Suprapubic skin (tissue), 4 donors: ENCODE measurements around the gene BMF. TPM values are rescaled to one million over a fixed set of nuclear protein-coding genes. Genes with fewer than 3 reads are reported as not detected.
"Not testable (repeated sequence)": the region's sequence is repeated elsewhere in the genome, so short reads cannot be mapped to it uniquely, and the experiment has no call there.

Experiments used
- DNase-seq, 2 donors: peaks; one replicate each; pipeline ENCODE4 v3.0.0-alpha.2; 2019; ENCODE audit warnings: low spot score in 2 of 2
- H3K27ac ChIP-seq: fragments of 200-600 bp; sonication (generic); one replicate; pipeline ENCODE4 v1.5.1; 2019
- H3K27me3 ChIP-seq: fragments of 200-600 bp; sonication (generic); one replicate; pipeline ENCODE4 v1.5.1; 2019
- H3K36me3 ChIP-seq: fragments of 200-600 bp; sonication (generic); one replicate; pipeline ENCODE4 v1.5.1; 2019
- H3K4me1 ChIP-seq: fragments of 200-600 bp; sonication (generic); one replicate; pipeline ENCODE4 v1.5.1; 2019
- H3K4me3 ChIP-seq: fragments of 200-600 bp; sonication (generic); one replicate; pipeline ENCODE4 v1.5.1; 2019; ENCODE audit warnings: mild to moderate bottlenecking
- H3K9me3 ChIP-seq: fragments of 200-600 bp; sonication (generic); one replicate; pipeline ENCODE4 v1.5.1; 2019
- CTCF ChIP-seq, 2 donors: fragments of 200-600 bp in 1 of 2; fragments of 450-650 bp in 1 of 2; sonication (generic) in 1 of 2; IDR thresholded peaks; one replicate each; pipeline ENCODE4 v1.5.1; 2016 to 2019; ENCODE audit warnings: antibody characterized with exemption in 2 of 2, mild to moderate bottlenecking in 1 of 2, moderate library complexity in 1 of 2
- EP300 ChIP-seq: sonication (generic); formaldehyde crosslinking; IDR thresholded peaks from one replicate; pipeline ENCODE4 v1.6.1; 2017; ENCODE audit warnings: antibody characterized with exemption
- POLR2A ChIP-seq, 2 donors: fragments of 450-650 bp; IDR thresholded peaks; one replicate each; pipeline ENCODE4 v1.6.1; 2017; ENCODE audit warnings: antibody characterized with exemption in 2 of 2, mild to moderate bottlenecking in 2 of 2, moderate library complexity in 2 of 2
- POLR2AphosphoS5 ChIP-seq, 3 donors: sonication (generic); formaldehyde crosslinking; IDR thresholded peaks; one replicate each; pipeline ENCODE4 v1.6.1; 2017; ENCODE audit warnings: antibody characterized with exemption in 3 of 3
- WGBS: methylation state at CpG from one replicate; pipeline ENCODE4 v1.1.5; 2018; 5-methylcytosine and 5-hydroxymethylcytosine counted together
- total RNA-seq, 4 donors: library from RNA; depleted of rRNA; stranded (reverse); fragments of >200 nt; gene quantifications; one replicate each; pipeline ENCODE4 v1.1.0, GENCODE V29; 2016

Gene BMF
- total RNA-seq, 4 donors from 2014 or later = 2.6 to 11.1 (median 9.8) TPM

- 73% methylated on average over 6 of the region's 6 CpGs for WGBS
- peak in 1 of 2 donors; percentile 48 for DNase-seq
- no peak overlapping the region for H3K27ac ChIP-seq
Measured at GRCh38 chr15:40121911-40122638, 13.4 kb upstream of the BMF start.

GRCh38 chr15:40118473-40118872, 9.8 kb upstream of the BMF start:
- Histone ChIP-seq H3K4me1 (peaks cover 4% of the 10 kb centered on the region), H3K4me3 (no peak overlapping the region), H3K27ac (no peak overlapping the region), H3K27me3 (no peaks in the 10 kb centered on the region), H3K9me3 (no peaks in the 10 kb centered on the region), H3K36me3 (no peaks in the 10 kb centered on the region)
- DNase-seq = peak in 1 of 2 donors; percentile 26
- 64% methylated on average over 3 of the region's 3 CpGs for WGBS
- no peak for TF ChIP-seq POLR2A (IDR thresholded peaks at IDR 0.05)
- TF ChIP-seq POLR2AphosphoS5 (IDR thresholded peaks at IDR 0.05) = no peak
- TF ChIP-seq CTCF (IDR thresholded peaks at IDR 0.05) = no peak
- no peak for TF ChIP-seq EP300

More at GRCh38 chr15:40121911-40122638, 13.4 kb upstream of the BMF start:
- Histone ChIP-seq H3K4me1 (peaks cover 10% of the 10 kb centered on the region), H3K9me3 (no peaks in the 10 kb centered on the region), H3K36me3 (no peaks in the 10 kb centered on the region), H3K27me3 (no peaks in the 10 kb centered on the region), H3K4me3 (no peak overlapping the region)
- TF ChIP-seq POLR2A (IDR thresholded peaks at IDR 0.05) = no peak
- TF ChIP-seq POLR2AphosphoS5 (IDR thresholded peaks at IDR 0.05) = no peak
- TF ChIP-seq EP300 = no peak
- no peak for TF ChIP-seq CTCF (IDR thresholded peaks at IDR 0.05)

- TF ChIP-seq EP300 (no peak), POLR2A (IDR thresholded peaks at IDR 0.05) (no peak), CTCF (IDR thresholded peaks at IDR 0.05) (no peak), POLR2AphosphoS5 (IDR thresholded peaks at IDR 0.05) (no peak)
- WGBS = 53% methylated on average over 3 of the region's 8 CpGs
- no peak overlapping the region for H3K27ac ChIP-seq
- H3K27me3 ChIP-seq = no peaks in the 10 kb centered on the region
- H3K36me3 ChIP-seq = no peaks in the 10 kb centered on the region
- H3K9me3 ChIP-seq = no peaks in the 10 kb centered on the region
- no peak overlapping the region for H3K4me3 ChIP-seq
- peaks cover 4% of the 10 kb centered on the region for H3K4me1 ChIP-seq
- peak in 1 of 2 donors; percentile 71 for DNase-seq
Measured at GRCh38 chr15:40115670-40116093, 7.0 kb upstream of the BMF start.

GRCh38 chr15:40115106-40115505, 6.4 kb upstream of the BMF start:
- H3K9me3 ChIP-seq, H3K4me3 ChIP-seq, H3K27ac ChIP-seq, H3K4me1 ChIP-seq, H3K27me3 ChIP-seq, H3K36me3 ChIP-seq: not testable (repeated sequence)
- peak in 1 of 2 donors; percentile 26 for DNase-seq
- WGBS = 98% methylated on average over 14 of the region's 14 CpGs

- Histone ChIP-seq H3K27me3 (no peaks in the 10 kb centered on the region), H3K27ac (no peak overlapping the region), H3K4me1 (peaks cover 6% of the 10 kb centered on the region), H3K9me3 (no peaks in the 10 kb centered on the region), H3K36me3 (no peaks in the 10 kb centered on the region), H3K4me3 (no peak overlapping the region)
- TF ChIP-seq POLR2A (IDR thresholded peaks at IDR 0.05) (no peak), CTCF (IDR thresholded peaks at IDR 0.05) (no peak), POLR2AphosphoS5 (IDR thresholded peaks at IDR 0.05) (no peak)
- DNase-seq = peak in 1 of 2 donors; percentile 13
- WGBS = 94% methylated on average over 2 of the region's 2 CpGs
Measured at GRCh38 chr15:40114218-40114617, 5.5 kb upstream of the BMF start.

- no peaks in the 10 kb centered on the region for H3K9me3 ChIP-seq
Measured at GRCh38 chr15:40112789-40113188, 4.1 kb upstream of the BMF start.

More at GRCh38 chr15:40112789-40113188, 4.1 kb upstream of the BMF start:
- TF ChIP-seq CTCF (IDR thresholded peaks at IDR 0.05) (no peak), EP300 (no peak), POLR2A (IDR thresholded peaks at IDR 0.05) (no peak), POLR2AphosphoS5 (IDR thresholded peaks at IDR 0.05) (no peak)
- no peak overlapping the region for H3K4me3 ChIP-seq
- H3K27me3 ChIP-seq = no peaks in the 10 kb centered on the region
- WGBS = 68% methylated on average over 23 of the region's 24 CpGs
- H3K4me1 ChIP-seq = peaks cover 15% of the 10 kb centered on the region
- peak in 1 of 2 donors; percentile 31 for DNase-seq
- H3K36me3 ChIP-seq = no peaks in the 10 kb centered on the region
- H3K27ac ChIP-seq = no peak overlapping the region
